GM23248 (cell line): ENCODE data around the gene WDR73.

ENCODE experiments used
- EZH2 ChIP-seq: fragments of 200-600 bp; sonication (generic); IDR thresholded peaks from 2 replicates; pipeline ENCODE4 v1.6.1; 2018; ENCODE audit warnings: antibody characterized with exemption, mild to moderate bottlenecking; ENCODE audit not compliant: insufficient read depth, poor library complexity, severe bottlenecking
- EZH2phosphoT487 ChIP-seq: fragments of 200-600 bp; sonication (generic); IDR thresholded peaks from 2 replicates; pipeline ENCODE4 v1.6.1; 2018; ENCODE audit warnings: antibody characterized with exemption, moderate library complexity, mild to moderate bottlenecking, low read depth; ENCODE audit not compliant: insufficient read depth

DNA sequence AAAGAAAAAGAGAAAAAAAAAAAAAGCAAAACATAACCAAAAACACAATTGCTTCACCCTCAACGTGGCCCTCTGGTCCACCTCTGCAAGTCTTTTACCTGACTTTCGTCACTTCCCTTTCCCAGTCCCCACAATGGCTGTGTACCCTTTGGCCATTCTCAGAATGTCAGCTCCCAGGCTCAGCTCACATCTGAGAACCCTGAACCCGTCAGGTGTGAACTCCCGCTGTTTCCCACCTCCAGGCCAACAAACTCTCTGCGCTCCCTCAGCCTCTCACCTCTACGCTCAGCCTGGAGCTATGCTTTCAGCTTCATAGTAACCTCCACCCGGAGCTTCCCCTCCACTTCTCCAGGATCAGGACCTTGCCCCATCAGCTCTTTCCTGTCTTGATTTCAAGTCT is 29.7 kb downstream of the WDR73 start:
- TF ChIP-seq EZH2phosphoT487 = no peak
- no peak for TF ChIP-seq EZH2
